ENCODE data around the gene RBBP7.

The RBBP7 gene

DNA sequence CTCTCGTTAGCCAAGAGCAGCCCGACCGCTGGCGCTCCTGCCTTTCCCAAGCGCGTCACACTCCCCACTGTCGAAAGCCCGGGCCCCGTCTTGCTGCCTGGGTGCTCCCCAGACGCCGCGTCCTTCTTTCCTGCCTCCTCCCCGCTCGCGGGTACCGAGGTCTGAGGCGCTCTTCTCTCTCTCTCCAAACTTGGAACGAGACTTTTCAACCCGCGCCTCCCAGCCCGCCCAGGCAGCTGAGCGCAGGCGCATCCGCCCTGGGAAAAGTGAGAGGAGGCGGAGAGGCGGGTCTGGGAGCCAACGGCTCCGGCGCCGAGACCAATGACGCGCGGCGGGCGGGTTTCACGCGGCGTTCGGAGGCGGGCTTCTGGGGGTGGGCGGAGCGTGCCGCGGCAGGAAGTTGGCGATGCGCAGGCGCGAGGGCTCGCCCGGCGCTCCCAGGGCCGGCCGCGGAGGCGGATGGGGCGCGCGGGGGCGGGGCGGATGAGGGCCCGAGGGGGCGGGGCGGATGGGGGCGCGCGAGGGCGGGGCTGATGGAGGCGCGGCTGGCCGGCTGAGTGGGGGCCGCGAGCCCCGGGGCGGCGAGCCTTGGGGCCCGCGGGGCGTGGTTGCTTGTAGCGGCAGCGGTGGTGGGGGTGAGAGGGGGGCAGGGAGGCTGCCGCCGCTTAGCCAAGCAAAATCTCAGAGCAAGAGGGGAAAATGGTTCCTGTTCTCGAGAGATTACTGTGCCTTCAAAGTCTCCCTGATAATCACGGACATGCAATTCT lies at the start of gene RBBP7:
Gene RBBP7 (minus strand): TSS at position 268 of the 767 bp plus-strand sequence. CDS start 309 bp downstream, outside the sequence.
- DNase-seq: peak; percentile 82 to 87

GRCh38 chrX:16918979-16919378 lies 48.8 kb upstream of the RBBP7 start:
- no peak for DNase-seq

- DNase-seq: no peak
These were observed 47.0 kb upstream of the RBBP7 start for GRCh38 chrX:16917120-16917519.

DNA sequence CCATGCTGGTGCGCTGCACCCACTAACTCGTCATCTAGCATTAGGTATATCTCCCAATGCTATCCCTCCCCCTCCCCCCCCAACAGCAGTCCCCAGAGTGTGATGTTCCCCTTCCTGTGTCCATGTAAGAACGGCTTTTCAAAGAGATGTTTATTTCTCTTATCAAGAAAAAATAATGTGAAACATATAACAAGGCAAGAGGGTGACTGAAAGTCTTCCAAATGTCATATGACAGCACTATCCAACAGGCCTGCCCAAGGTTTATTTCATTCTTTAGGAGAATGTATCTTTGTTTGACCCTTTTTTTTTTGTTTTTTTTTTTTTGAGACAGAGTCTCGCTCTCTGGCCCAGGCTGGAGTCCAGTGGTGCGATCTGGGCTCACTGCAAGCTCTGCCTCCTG lies 46.4 kb upstream of the RBBP7 start:
- DNase-seq: no peak

DNA sequence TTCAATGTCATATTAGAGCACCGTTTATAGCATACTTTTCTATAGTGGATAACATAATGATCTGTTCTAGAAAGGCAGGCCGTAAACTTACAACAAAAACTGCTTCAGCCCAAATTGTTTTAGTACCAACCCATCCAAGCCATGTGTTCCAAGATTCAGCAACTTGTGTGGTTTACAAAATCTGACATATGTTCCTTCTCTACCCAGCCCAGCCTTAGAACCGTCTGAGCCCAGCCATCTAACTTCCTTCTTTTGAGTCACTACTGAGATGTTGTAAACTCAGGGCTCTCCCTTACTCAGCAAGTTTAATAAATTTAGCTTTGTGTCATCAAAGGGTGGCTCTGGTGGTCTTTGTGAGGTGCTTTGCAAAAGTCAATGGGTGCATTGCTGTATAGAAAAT lies 43.9 kb upstream of the RBBP7 start:
- no peak for DNase-seq

- no peak for DNase-seq
These were observed 40.2 kb upstream of the RBBP7 start for GRCh38 chrX:16910376-16910775.

GRCh38 chrX:16903274-16904022 lies 33.3 kb upstream of the RBBP7 start:
- DNase-seq: no peak

GRCh38 chrX:16897445-16897844 lies 27.3 kb upstream of the RBBP7 start:
- no peak for DNase-seq

- DNase-seq: peak; percentile 44 to 64
These were observed 22.6 kb upstream of the RBBP7 start for GRCh38 chrX:16892504-16893362.

DNA sequence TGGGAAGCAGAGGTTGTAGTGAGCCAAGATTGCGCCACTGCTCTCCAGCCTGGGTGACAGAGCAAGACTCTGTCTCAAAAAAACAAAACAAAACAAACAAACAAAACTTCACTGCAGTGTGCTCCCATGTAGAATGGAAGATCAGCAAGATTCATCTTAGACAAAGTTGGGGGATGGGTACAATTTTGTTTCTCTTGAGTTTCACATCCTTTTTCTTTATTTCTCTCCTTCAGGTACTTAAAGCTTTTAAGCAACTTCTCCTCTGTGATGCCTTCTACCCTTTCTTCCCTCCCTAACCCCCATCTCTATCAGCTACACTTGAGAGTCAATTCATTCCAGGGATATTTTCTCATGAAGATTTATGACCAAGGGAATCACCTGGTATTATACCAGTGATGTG lies 15.5 kb upstream of the RBBP7 start:
- DNase-seq: no peak

DNA sequence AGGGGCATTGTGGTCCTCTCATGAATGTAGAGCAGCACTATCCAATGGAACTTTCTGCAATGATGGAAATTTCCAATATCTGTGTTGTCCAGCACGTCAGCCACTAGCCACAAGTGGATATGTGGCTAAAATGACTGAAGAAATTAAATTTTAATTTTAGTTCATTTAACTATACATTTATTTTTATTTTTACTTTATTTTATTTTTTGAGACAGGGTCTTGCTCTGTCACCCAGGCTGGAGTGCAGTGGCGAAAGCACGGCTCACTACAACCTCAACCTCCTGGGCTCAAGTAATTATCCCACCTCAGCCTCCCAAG lies 13.3 kb upstream of the RBBP7 start:
- DNase-seq: no peak

DNA sequence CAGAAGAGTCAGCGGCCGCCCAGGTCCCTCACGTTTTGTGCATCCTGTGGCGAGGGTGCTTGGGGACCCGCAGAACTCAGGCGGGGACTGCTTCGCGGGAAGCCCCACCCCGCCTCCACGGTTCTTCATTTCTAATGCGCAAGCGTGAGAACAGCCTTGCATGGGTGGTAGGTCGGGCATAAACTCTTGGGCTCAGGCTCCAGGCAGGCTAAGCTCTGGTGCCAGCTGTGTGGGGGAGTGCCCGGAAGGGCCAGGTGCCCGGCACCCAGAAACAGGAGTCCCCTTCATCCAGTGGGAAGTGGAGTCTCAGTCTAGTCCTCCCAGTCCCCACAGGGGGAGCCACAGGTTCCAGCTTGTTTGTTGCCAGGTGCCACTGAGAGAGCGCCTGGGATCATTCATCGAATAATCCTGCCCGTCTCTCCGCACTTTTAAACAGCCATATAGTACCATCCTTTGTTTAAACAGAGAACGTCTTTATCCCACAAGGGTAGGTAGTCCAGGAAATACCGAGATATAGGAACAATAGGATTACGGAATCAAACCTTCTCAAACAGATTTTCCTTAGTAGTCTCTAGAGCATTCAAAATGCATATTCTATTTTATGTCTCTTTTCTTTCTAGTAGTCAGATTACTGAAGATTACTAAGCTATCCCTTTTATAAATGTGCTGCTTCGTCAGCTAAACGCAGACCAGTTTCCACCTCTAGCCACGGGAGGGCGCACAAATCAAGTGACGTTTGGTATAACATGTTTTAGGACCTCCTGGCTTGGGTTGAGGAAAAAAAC lies 12.7 kb upstream of the RBBP7 start:
- DNase-seq: peak; percentile 73 to 78

- DNase-seq: peak in 1 of 2 experiments; percentile 10
These were observed 12.0 kb upstream of the RBBP7 start for GRCh38 chrX:16882169-16882568.

DNA sequence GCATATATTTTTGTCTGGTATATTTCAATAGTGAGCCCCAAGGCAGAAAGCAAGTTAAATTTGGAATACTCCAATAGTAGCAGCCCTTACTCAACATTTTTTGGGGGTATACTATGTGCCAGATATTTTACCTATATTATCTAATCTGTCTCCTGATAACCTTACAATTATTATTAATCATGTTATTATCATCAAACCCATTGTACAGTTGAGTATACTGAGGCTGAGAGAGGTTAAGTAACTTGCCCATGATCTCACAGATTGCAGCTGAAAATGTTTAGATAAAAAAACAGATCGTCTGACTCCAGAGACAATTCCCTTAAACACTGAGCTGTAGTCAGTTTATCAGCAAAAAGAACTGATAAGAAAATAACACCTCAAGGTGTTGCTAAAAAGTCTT lies 6.5 kb upstream of the RBBP7 start:
- no peak for DNase-seq

GRCh38 chrX:16874458-16875095 lies 4.4 kb upstream of the RBBP7 start:
- DNase-seq: no peak

DNA sequence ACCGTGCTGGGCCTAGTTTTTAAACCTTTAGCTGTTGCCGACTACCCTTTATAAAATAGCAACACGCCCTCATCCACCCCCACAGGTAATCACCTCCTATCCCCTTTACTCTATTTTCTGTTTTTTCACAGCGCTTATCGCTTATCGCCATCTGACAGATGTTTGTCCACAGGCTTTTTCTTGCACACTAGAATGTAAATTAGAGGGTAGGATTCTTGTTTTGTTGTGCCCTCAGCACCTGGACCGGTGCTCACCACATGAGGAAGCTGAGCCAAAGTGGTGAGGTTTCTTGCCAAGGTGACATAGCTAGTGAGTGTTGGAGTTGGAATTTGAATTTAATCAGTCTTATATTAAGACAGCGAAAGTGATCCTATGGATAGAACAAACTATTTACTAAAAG lies 2.9 kb upstream of the RBBP7 start:
- DNase-seq: no peak

- DNase-seq: peak in 1 of 2 experiments; percentile 19
These were observed 977 bp upstream of the RBBP7 start for GRCh38 chrX:16870862-16871815.

GRCh38 chrX:16869393-16870094 lies 618 bp downstream of the RBBP7 start:
- DNase-seq: peak; percentile 40 to 45

- DNase-seq: no peak
These were observed 1.2 kb downstream of the RBBP7 start for GRCh38 chrX:16868920-16869319.

DNA sequence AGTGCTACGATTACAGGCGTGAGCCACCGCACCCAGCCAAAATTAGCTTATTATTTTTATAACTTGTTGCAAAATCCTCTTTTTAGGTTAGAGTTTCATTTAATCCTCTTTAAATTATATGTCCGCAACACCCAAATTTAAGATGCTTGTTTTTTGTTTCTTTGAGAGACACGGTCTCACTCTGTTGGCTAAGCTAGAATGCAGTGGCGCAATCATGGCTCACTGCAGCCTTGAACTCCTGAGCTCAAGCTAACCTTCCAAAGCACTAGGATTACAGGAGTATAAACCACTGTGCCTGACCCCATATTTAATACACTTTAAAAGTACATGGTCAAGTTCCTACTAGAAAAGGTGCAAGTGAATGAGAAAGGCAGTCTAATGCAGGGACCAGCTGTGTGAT lies 2.2 kb downstream of the RBBP7 start:
- no peak for DNase-seq

All from activated CD4-positive, alpha-beta T cell treated with anti-CD3 and anti-CD28 coated beads, Interleukin-2, amount 50 U/mL, for 48 hours (primary cell).